ENCODE results near the gene SLC41A3.
"Not testable (repeated sequence)": the region's sequence is repeated elsewhere in the genome, so short reads cannot be mapped to it uniquely, and the experiment has no call there.

SLC41A3 gene

DNA sequence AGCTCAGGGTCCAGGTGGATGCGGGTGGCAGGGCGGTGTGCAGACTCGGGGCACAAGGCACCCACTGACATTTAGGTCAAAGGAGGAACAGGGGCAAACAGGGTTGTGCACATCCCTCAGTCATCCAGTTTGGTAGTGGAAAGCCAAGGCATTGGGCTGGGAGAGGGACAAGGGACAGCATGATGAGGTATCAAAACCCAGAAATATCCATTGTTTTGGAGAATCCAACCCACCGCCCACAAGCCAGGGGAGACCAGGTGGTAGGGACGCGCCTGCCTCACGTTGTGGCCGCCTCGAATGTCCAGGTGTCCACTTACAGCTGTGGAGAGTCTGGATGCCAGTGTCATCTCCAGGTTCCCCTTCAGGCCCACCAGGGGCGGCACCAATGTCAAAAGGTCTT, 33.3 kb downstream of the SLC41A3 start:
- no peak overlapping the region for H3K4me3 Mint-ChIP-seq
- ATAC-seq (replicated peaks; ENCODE audit: extremely low read depth, poor library complexity, severe bottlenecking) (no peak), DNase-seq (ENCODE audit: low spot score in 2 of 2) (no peak)
- H3K36me3 Mint-ChIP-seq (ENCODE audit: insufficient read depth), result peaks cover 1% of the 10 kb centered on the region
- no peaks in the 10 kb centered on the region for H3K27me3 Mint-ChIP-seq
- no peak overlapping the region for H3K27ac Mint-ChIP-seq (ENCODE audit: low read depth)
- H3K9me3 Mint-ChIP-seq, result no peaks in the 10 kb centered on the region
- H3K4me1 Mint-ChIP-seq, result peaks cover 30% of the 10 kb centered on the region

DNA sequence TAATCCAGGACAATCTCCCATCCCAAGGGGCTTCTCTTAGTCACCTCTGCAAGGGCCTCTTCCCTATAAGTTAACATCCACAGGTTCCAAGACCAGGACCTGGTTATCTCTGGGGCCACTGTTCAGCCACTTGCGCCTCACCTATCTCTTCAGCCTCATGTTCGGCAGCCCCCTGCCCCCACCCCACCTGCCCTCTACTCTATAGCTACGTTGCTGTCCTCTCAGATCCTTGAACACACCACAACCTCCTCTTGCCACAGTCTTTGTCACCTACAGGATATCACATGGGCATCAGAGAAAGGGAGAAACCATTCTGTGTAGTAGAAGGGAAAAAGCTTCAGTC, 33.9 kb downstream of the SLC41A3 start:
- H3K9me3 Mint-ChIP-seq, result no peaks in the 10 kb centered on the region
- no peak overlapping the region for H3K4me3 Mint-ChIP-seq
- H3K27me3 Mint-ChIP-seq, result no peaks in the 10 kb centered on the region
- no peak overlapping the region for H3K27ac Mint-ChIP-seq (ENCODE audit: low read depth)
- ATAC-seq (replicated peaks; ENCODE audit: extremely low read depth, poor library complexity, severe bottlenecking) (no peak), DNase-seq (ENCODE audit: low spot score in 2 of 2) (no peak)
- peaks cover 1% of the 10 kb centered on the region for H3K36me3 Mint-ChIP-seq (ENCODE audit: insufficient read depth)
- H3K4me1 Mint-ChIP-seq, result peaks cover 30% of the 10 kb centered on the region

- Mint-ChIP-seq H3K9me3 (no peaks in the 10 kb centered on the region), H3K4me3 (no peak overlapping the region), H3K27ac (ENCODE audit: low read depth) (no peak overlapping the region), H3K27me3 (no peaks in the 10 kb centered on the region), H3K36me3 (ENCODE audit: insufficient read depth) (peaks cover 1% of the 10 kb centered on the region), H3K4me1 (peaks cover 26% of the 10 kb centered on the region)
- ATAC-seq (replicated peaks; ENCODE audit: extremely low read depth, poor library complexity, severe bottlenecking) (no peak), DNase-seq (ENCODE audit: low spot score in 2 of 2) (no peak)
These were observed 34.5 kb downstream of the SLC41A3 start for GRCh38 chr3:126049289-126050049.

DNA sequence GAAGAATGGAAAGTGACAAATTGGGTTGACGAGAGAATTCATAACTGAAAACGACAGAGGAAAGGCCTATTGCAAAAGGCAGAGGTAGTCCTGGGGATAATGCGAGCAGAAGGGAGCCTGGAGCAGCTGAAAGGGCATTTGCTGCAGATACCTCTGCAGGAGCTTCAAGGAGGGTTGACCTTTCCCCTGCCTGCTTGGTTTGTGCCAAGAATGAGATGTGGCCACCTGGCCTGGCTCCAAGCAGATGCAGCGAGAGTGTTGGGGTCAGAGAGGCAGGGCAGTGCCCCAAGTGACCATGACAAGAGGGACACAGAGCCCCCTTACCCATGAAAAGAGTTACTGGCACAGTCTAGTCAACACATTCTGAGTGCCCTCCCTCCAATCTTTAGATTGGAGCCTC, 43.5 kb downstream of the SLC41A3 start:
- peaks cover 5% of the 10 kb centered on the region for H3K36me3 Mint-ChIP-seq (ENCODE audit: insufficient read depth)
- DNase-seq (ENCODE audit: low spot score in 2 of 2), result no peak
- H3K9me3 Mint-ChIP-seq, result peaks cover 5% of the 10 kb centered on the region
- no peak for ATAC-seq (replicated peaks; ENCODE audit: extremely low read depth, poor library complexity, severe bottlenecking)
- H3K4me3 Mint-ChIP-seq, result no peak overlapping the region
- no peaks in the 10 kb centered on the region for H3K27me3 Mint-ChIP-seq
- H3K27ac Mint-ChIP-seq (ENCODE audit: low read depth), result no peak overlapping the region
- peaks cover 12% of the 10 kb centered on the region for H3K4me1 Mint-ChIP-seq

DNA sequence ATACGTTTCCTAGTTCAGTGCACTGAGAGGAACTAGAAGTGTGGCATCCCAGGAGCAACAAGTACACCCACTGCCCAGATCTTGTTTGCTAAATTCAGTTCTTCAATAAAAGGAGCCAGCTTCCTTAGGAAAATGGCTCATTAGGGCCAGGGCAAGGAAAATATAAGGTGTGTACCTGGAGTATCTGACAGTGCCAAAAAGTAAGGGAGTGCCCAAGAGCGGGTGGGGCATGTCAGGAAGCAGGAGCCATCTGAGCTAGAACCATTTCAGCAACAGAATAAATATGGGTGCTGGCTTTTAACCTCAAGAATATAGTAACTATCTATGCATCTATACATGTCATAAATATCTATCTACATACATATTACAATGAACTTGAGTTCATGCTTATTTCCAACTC, 44.1 kb downstream of the SLC41A3 start:
- no peak for ATAC-seq (replicated peaks; ENCODE audit: extremely low read depth, poor library complexity, severe bottlenecking)
- Mint-ChIP-seq H3K9me3 (peaks cover 5% of the 10 kb centered on the region), H3K27ac (ENCODE audit: low read depth) (no peak overlapping the region), H3K4me1 (peaks cover 15% of the 10 kb centered on the region), H3K27me3 (no peaks in the 10 kb centered on the region), H3K4me3 (no peak overlapping the region), H3K36me3 (ENCODE audit: insufficient read depth) (peaks cover 8% of the 10 kb centered on the region)
- no peak for DNase-seq (ENCODE audit: low spot score in 2 of 2)

DNA sequence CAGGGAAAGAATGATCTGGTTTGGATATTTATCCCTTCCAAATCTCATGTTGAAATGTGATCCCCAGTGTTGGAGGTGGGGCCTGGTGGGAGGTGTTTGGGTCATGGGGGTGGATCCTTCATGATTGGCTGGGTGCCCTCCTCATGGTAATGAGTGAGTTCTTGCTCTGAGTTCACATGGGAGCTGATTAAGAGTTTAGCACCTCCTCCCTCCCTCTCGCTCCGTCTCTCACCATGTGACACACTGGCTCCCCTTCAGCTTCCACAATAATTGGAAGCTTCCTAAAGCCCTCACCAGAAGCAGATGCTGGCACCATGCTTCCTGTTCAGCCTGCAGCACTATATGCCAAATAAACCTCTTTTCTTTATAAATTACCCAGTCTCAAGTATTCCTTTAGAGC, 45.1 kb downstream of the SLC41A3 start:
- H3K36me3 Mint-ChIP-seq (ENCODE audit: insufficient read depth); H3K27ac Mint-ChIP-seq (ENCODE audit: low read depth); H3K4me3 Mint-ChIP-seq; ATAC-seq (replicated peaks; ENCODE audit: extremely low read depth, poor library complexity, severe bottlenecking); H3K9me3 Mint-ChIP-seq; H3K27me3 Mint-ChIP-seq; DNase-seq (ENCODE audit: low spot score in 2 of 2): not testable (repeated sequence)
- H3K4me1 Mint-ChIP-seq, result peaks cover 12% of the 10 kb centered on the region

DNA sequence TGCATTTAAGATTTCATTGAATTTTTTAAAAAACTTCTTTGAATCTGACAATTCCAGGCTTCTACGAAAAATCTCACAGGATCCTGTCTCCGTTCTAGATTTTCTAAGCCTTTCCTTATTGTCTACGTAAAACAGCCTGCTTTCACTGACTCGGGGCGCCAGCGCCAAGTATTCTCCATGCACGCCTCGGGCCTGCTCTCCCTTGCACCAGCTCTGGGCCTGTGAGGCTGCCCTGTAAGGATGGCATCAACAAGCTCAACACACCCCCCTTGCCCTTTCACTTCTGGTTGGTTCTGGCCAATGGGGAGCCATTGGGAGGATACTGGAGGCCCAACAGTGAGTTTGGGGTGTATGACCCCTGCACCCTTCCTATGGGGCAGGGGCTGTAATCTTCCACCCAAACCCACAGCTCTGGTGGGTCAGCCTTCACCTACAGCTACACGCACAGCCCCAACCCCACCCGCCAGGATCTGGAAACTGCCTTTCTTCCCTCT, 47.8 kb downstream of the SLC41A3 start:
- ATAC-seq (replicated peaks; ENCODE audit: extremely low read depth, poor library complexity, severe bottlenecking) (no peak), DNase-seq (ENCODE audit: low spot score in 2 of 2) (no peak)
- peaks cover 17% of the 10 kb centered on the region for H3K4me1 Mint-ChIP-seq
- no peak overlapping the region for H3K4me3 Mint-ChIP-seq
- peak overlapping the region; percentile 73 for H3K27ac Mint-ChIP-seq (ENCODE audit: low read depth)
- peaks cover 11% of the 10 kb centered on the region for H3K36me3 Mint-ChIP-seq (ENCODE audit: insufficient read depth)
- H3K9me3 Mint-ChIP-seq, result no peaks in the 10 kb centered on the region
- H3K27me3 Mint-ChIP-seq, result no peaks in the 10 kb centered on the region

- H3K27me3 Mint-ChIP-seq, result no peaks in the 10 kb centered on the region
- H3K4me1 Mint-ChIP-seq, result peaks cover 17% of the 10 kb centered on the region
- H3K9me3 Mint-ChIP-seq, result no peaks in the 10 kb centered on the region
- H3K4me3 Mint-ChIP-seq, result no peak overlapping the region
- peak in 1 of 2 donors; percentile 2 for DNase-seq (ENCODE audit: low spot score in 2 of 2)
- no peak for ATAC-seq (replicated peaks; ENCODE audit: extremely low read depth, poor library complexity, severe bottlenecking)
- peaks cover 7% of the 10 kb centered on the region for H3K36me3 Mint-ChIP-seq (ENCODE audit: insufficient read depth)
- H3K27ac Mint-ChIP-seq (ENCODE audit: low read depth), result peak overlapping the region; percentile 73
These were observed 48.4 kb downstream of the SLC41A3 start for GRCh38 chr3:126035362-126036050.

DNA sequence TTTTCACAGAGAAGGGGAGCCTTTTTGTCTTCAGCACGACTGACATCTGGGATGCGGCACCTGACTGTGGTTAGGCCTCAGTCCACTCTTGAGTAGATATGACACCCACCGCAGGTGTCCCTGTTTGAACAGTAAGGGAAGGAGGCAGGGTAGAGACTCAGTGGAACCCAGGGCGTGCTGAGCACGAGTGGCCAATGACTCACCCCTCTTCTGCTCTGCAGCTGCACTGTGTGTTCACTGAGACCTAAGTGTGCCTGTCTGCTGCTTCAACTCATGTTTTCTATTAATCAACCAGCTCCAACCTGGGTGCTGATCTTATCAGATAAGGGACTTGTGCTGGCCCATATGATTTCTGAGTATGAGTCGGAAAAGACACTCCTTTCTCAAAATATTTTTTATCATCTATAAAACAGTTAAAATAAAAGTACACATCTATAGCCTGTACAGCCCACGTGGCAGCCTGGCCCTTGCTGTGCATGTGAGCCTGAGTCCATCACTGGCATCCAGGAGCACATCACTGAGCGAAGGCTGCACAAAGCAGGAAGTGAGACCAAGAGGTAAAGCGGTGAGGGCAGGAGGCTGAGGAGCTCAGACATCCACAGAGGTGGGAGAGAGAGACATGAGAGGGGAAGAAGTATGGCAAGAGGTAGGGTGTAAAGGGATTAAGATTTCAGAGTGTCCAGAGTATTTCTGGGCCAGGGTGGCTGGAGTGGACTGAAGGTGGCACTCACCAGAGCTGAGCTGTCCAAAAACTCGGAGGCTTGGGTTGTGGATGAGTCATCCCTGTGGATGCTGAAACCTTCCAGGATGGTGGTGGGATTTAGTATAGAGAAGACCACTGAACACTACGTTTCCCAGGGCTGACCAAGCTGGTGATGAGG, 49.2 kb downstream of the SLC41A3 start:
- H3K4me1 Mint-ChIP-seq, result peaks cover 12% of the 10 kb centered on the region
- H3K36me3 Mint-ChIP-seq (ENCODE audit: insufficient read depth), result peaks cover 7% of the 10 kb centered on the region
- DNase-seq (ENCODE audit: low spot score in 2 of 2), result peak in 1 of 2 donors; percentile 0
- no peak overlapping the region for H3K4me3 Mint-ChIP-seq
- ATAC-seq (replicated peaks; ENCODE audit: extremely low read depth, poor library complexity, severe bottlenecking), result no peak
- no peaks in the 10 kb centered on the region for H3K9me3 Mint-ChIP-seq
- no peaks in the 10 kb centered on the region for H3K27me3 Mint-ChIP-seq
- H3K27ac Mint-ChIP-seq (ENCODE audit: low read depth), result peak overlapping the region; percentile 73

DNA sequence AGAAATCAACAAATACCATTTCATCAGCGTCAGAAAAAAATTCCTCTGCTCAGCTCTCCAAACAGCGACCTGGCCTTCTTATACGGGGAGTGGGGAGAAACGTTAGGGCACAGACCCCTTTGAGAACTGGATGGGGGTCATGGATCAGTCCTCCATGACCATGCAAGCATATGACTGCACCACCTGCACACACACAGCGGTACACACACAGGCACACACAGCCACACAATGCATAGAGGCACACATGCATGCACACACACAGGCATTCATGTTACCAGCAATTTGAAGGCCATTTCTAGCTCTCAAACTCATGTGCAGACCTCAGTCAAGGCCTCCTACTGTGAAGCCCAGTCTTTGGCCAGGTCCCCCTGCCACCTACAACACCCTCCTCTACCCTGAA, 50.2 kb downstream of the SLC41A3 start:
- peaks cover 10% of the 10 kb centered on the region for H3K36me3 Mint-ChIP-seq (ENCODE audit: insufficient read depth)
- H3K27ac Mint-ChIP-seq (ENCODE audit: low read depth), result no peak overlapping the region
- DNase-seq (ENCODE audit: low spot score in 2 of 2) (no peak), ATAC-seq (replicated peaks; ENCODE audit: extremely low read depth, poor library complexity, severe bottlenecking) (no peak)
- H3K4me3 Mint-ChIP-seq, result no peak overlapping the region
- peaks cover 12% of the 10 kb centered on the region for H3K4me1 Mint-ChIP-seq
- H3K9me3 Mint-ChIP-seq, result no peaks in the 10 kb centered on the region
- H3K27me3 Mint-ChIP-seq, result no peaks in the 10 kb centered on the region

GRCh38 chr3:126033051-126033745, 50.7 kb downstream of the SLC41A3 start:
- peaks cover 10% of the 10 kb centered on the region for H3K36me3 Mint-ChIP-seq (ENCODE audit: insufficient read depth)
- H3K4me3 Mint-ChIP-seq, result no peak overlapping the region
- H3K4me1 Mint-ChIP-seq, result peaks cover 12% of the 10 kb centered on the region
- DNase-seq (ENCODE audit: low spot score in 2 of 2), result no peak
- H3K27ac Mint-ChIP-seq (ENCODE audit: low read depth), result no peak overlapping the region
- no peaks in the 10 kb centered on the region for H3K9me3 Mint-ChIP-seq
- no peak for ATAC-seq (replicated peaks; ENCODE audit: extremely low read depth, poor library complexity, severe bottlenecking)
- H3K27me3 Mint-ChIP-seq, result no peaks in the 10 kb centered on the region

- ATAC-seq (replicated peaks; ENCODE audit: extremely low read depth, poor library complexity, severe bottlenecking) (no peak), DNase-seq (ENCODE audit: low spot score in 2 of 2) (no peak)
- no peaks in the 10 kb centered on the region for H3K27me3 Mint-ChIP-seq
- peaks cover 13% of the 10 kb centered on the region for H3K36me3 Mint-ChIP-seq (ENCODE audit: insufficient read depth)
- no peak overlapping the region for H3K4me3 Mint-ChIP-seq
- H3K27ac Mint-ChIP-seq (ENCODE audit: low read depth), result peak overlapping the region; percentile 35
- H3K4me1 Mint-ChIP-seq, result peaks cover 21% of the 10 kb centered on the region
- peaks cover 7% of the 10 kb centered on the region for H3K9me3 Mint-ChIP-seq
These were observed 51.9 kb downstream of the SLC41A3 start for GRCh38 chr3:126031981-126032471.
